HG02623 (cell line): ENCODE results near the gene PNKP.
A peak's percentile ranks its signal among the peaks of the same experiment; 100 is the strongest.

ENCODE experiments used
- ATAC-seq: cut with Tn5 transposase; IDR thresholded peaks from one replicate; pipeline ENCODE4 v1.9.1; 2021; ENCODE audit warnings: moderate library complexity; ENCODE audit not compliant: unreplicated experiment

Gene PNKP

DNA sequence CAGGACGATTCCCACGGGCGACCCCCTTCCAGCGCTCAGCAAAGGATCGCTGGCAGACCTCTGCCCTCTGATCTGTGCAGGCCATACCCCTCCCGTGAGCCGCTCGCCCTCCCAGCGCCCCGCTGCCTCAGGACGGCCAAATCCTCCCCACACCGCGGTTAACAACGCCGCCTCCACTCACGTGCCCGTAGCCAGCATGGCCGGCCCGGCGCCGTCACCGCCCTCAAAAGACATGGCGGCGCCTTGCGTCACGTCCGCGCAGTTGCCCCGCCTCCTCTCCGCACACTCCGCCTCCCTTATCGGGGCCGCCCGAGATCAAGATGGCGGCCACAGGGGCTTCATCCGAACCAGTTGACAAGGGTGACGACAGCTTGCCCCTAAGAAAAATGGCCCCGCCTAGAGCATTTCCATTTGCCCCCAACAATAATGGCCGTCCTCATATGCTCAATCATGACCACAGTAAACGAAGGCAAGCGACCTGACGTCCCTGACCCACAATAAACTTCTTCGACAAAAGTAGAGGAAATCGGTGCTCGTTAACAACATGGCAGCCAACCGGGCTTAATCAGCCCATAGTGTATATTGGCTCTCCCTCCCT, 9.1 kb upstream of the PNKP start:
- ATAC-seq, result peak; percentile 34

- no peak for ATAC-seq
Measured at GRCh38 chr19:49875857-49876421, 8.6 kb upstream of the PNKP start.

- no peak for ATAC-seq
Measured at GRCh38 chr19:49875177-49875576, 7.8 kb upstream of the PNKP start.

GRCh38 chr19:49874503-49875157, 7.3 kb upstream of the PNKP start:
- ATAC-seq, result no peak

DNA sequence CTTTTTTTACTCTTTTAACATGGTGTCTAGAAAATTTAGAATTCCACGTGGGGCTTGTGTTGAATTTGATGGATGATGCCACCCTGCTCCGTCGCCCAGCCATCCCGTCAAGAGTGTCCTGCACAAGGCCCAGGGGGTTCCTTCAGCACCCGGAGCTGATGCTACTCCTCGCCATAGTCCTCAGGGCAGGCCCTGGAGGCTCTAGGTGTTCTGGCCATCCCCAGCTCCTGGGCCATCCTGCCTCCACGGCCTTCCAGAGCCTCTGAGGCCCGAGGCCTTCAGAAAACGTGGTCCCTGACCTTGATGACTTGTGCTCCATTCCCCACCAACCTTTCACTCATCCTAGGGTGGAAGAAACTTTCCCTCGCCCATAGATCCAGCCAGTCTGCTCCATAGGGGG, 6.5 kb upstream of the PNKP start:
- ATAC-seq, result no peak

GRCh38 chr19:49873129-49873521, 5.7 kb upstream of the PNKP start:
- ATAC-seq, result no peak

- ATAC-seq, result no peak
Measured at GRCh38 chr19:49872245-49873128, 5.1 kb upstream of the PNKP start.

- ATAC-seq, result no peak
Measured at GRCh38 chr19:49871349-49871985, 4.1 kb upstream of the PNKP start.

DNA sequence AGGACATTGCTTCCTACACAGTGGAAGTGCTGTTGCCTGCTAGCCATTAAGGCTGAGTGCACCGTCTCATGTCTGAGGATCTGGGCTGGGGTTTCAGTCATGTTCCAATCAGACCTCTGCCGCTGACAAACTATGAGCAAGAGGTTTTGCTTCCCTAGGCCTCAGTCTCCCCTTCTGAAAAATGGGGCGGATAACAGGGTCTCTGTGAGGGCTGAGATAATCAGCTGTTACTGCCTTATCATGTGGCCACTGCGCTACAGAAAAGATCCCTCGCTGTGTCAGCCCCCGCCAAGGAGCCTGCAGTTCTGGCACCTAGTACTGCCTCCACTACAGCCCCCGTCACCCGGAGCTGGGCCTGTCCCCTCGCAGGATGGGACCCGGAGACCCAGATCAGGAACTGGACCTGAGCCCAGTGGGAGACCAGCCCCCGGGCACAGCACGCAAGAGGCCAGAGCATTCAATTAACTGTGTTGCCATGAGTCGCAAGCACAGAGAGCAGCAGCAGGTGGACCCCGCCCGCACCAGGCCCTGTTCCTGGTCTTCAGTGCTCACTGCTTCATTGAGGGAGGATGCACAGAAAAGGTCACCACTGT, 3.0 kb upstream of the PNKP start:
- no peak for ATAC-seq

- ATAC-seq, result peak; percentile 69
Measured at GRCh38 chr19:49869484-49870308, 2.3 kb upstream of the PNKP start.

- ATAC-seq, result no peak
Measured at GRCh38 chr19:49869009-49869483, 1.7 kb upstream of the PNKP start.

DNA sequence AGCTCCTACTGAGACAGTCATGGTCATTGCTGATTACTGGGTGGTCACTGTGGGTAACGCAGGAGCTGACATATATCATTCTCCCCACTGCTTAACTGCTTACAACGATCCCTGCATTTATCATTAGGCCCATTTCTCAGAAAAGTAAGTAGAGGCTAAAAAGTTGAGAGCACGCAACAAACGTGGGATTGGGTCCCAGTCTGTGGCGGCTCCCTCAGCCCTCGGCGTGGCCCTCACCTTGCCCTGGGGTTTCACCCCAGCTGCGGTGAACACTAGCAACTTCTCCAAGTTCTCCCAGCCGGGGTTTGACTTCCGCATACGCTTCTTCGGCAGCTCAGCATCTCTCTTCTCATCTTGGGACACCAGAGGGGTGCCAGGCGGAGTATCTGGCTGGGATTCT, 2.5 kb downstream of the PNKP start:
- no peak for ATAC-seq

- no peak for ATAC-seq
Measured at GRCh38 chr19:49863935-49864320, 3.4 kb downstream of the PNKP start.

- no peak for ATAC-seq
Measured at GRCh38 chr19:49863254-49863934, 4.0 kb downstream of the PNKP start.

DNA sequence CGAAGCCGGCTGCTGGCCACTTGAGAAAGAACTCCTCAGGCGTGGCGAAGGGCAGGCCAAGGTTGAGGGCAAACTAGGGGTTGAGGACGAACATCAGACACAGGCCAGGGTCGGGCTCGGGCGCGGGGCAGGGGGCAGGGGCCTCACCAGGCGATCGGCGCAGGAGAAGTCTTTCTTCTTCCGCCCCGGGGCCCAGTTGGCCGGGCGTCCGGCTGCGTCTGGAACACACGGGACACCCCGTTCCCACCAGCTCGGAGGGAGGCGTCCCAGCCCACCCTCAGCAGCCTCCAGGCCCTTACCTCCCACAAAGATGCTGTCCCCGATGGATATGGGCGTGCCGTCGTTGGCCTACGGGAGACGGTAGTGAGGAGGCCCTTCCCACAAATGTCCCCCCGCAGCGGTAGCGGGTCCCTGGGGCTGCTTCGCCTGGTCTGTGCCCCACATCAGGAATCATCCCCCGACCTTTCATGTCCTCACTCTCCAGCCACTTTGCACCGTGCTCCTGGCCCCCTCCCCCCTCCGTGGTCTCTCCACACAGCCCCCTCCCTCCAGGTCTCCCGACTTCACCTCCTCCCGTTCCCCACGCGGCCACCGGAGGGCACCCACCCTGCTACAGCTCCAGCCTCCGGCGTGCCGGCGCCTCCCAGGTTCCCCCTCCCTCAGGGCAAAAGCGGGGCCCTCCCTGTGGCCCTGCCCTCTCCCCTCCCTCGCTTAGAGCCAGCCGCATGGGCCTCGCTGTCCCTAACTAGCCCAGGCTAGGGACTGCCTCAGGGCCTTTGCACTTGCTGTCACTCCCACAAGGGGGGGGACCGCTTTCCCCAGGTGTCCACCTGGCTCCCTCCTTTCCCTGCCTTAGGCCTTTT, 4.8 kb downstream of the PNKP start:
- ATAC-seq, result no peak

DNA sequence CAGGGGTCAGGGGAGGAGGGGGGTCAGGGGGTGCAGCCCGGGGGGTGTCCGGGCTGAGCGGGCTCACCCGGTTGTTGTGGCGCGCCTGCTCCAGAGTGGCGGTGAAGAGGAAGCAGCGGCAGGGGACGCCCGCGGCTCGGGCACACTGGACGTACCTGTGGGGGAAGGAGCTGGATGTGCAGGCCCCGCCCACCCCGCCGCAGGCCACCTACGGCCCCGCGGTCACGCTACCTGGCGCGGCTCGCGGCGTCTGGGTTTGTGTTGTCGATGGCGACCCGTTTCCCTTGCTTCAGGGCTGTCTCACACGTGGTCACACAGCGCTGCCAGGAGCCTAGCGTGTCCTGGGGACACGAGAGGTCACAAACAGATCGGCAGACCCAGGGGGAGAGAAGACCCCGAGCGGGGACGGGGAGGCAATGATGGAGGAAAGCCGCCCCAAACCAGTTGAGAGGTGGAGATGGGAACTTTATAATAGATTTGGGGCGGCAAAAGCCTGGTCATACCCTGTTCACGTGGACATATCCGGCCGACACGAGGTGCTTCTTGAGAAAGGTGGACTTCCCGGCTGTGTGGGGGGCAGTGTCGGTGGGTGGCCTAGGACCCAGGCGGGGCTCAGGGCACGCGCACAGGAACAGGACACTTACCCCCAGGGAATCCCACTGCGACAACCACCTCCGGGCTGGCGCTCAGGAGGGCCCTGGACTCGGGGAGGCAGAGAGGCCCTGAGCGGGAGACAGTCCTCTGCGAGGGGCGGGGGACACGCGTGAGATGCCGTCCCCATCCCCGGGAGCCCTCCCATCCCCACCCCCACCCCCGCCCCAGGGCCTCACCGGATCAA, 5.6 kb downstream of the PNKP start:
- no peak for ATAC-seq

- no peak for ATAC-seq
Measured at GRCh38 chr19:49861107-49861506, 6.3 kb downstream of the PNKP start.
